RWPE2 (cell line): ENCODE measurements around the gene ANXA11.

Experiments used
- ATAC-seq: fragments of 200-7000 bp; cut with Tn5 transposase; 3 replicates; pipeline ENCODE4 v1.9.1; 2021; ENCODE audit warnings: low read depth
- DNase-seq: peaks from one replicate; pipeline ENCODE4 v3.0.0-alpha.2; 2020; ENCODE audit warnings: low spot score
- H3K27ac ChIP-seq: fragments of 450-650 bp; 2 replicates; pipeline ENCODE4 v1.5.1; 2017; ENCODE audit warnings: mild to moderate bottlenecking; ENCODE audit not compliant: poor library complexity, severe bottlenecking
- H3K27me3 ChIP-seq: fragments of 250-450 bp; sonication (Bioruptor Pico); 2 replicates; pipeline ENCODE4 v1.5.1; 2021; ENCODE audit warnings: mild to moderate bottlenecking, moderate library complexity; ENCODE audit not compliant: insufficient read depth, poor library complexity, severe bottlenecking
- H3K36me3 ChIP-seq: fragments of 250-450 bp; sonication (Bioruptor Pico); 2 replicates; pipeline ENCODE4 v1.5.1; 2020; ENCODE audit warnings: low read depth, mild to moderate bottlenecking, moderate library complexity
- H3K4me1 ChIP-seq: fragments of 250-450 bp; sonication (Bioruptor Pico); 2 replicates; pipeline ENCODE4 v1.5.1; 2021; ENCODE audit warnings: mild to moderate bottlenecking, moderate library complexity; ENCODE audit not compliant: insufficient read depth, poor library complexity, severe bottlenecking
- H3K4me3 ChIP-seq: fragments of 250-450 bp; sonication (Bioruptor Pico); 2 replicates; pipeline ENCODE4 v1.5.1; 2021; ENCODE audit warnings: mild to moderate bottlenecking, moderate library complexity; ENCODE audit not compliant: severe bottlenecking
- H3K9me3 ChIP-seq: fragments of 250-450 bp; sonication (Bioruptor Pico); 2 replicates; pipeline ENCODE4 v1.5.1; 2021; ENCODE audit warnings: mild to moderate bottlenecking, moderate library complexity; ENCODE audit not compliant: severe bottlenecking
- CTCF ChIP-seq: fragments of 450-650 bp; IDR thresholded peaks from one replicate; pipeline ENCODE4 v1.5.1; 2017; ENCODE audit warnings: mild to moderate bottlenecking, moderate library complexity; ENCODE audit not compliant: poor library complexity, severe bottlenecking

Gene ANXA11

GRCh38 chr10:80168162-80168511 lies 37.2 kb downstream of the ANXA11 start:
- Histone ChIP-seq H3K4me3 (no peak overlapping the region), H3K27ac (no peak overlapping the region), H3K27me3 (no peaks in the 10 kb centered on the region), H3K36me3 (peaks cover 37% of the 10 kb centered on the region), H3K4me1 (peaks cover 33% of the 10 kb centered on the region), H3K9me3 (no peaks in the 10 kb centered on the region)
- no peak for TF ChIP-seq CTCF
- DNase-seq (no peak), ATAC-seq (no peak)

GRCh38 chr10:80167471-80168161 lies 37.7 kb downstream of the ANXA11 start:
- Histone ChIP-seq H3K36me3 (peaks cover 39% of the 10 kb centered on the region), H3K4me1 (peaks cover 33% of the 10 kb centered on the region), H3K27ac (no peak overlapping the region), H3K4me3 (no peak overlapping the region), H3K27me3 (no peaks in the 10 kb centered on the region), H3K9me3 (no peaks in the 10 kb centered on the region)
- no peak for TF ChIP-seq CTCF
- no peak for DNase-seq
- ATAC-seq = no peak

- H3K4me3 ChIP-seq = no peak overlapping the region
- H3K4me1 ChIP-seq = peaks cover 33% of the 10 kb centered on the region
- H3K27ac ChIP-seq = peak overlapping the region; percentile 51
- DNase-seq (no peak), ATAC-seq (no peak)
- TF ChIP-seq CTCF = no peak
- H3K9me3 ChIP-seq = no peaks in the 10 kb centered on the region
- H3K27me3 ChIP-seq = no peaks in the 10 kb centered on the region
- peaks cover 47% of the 10 kb centered on the region for H3K36me3 ChIP-seq
Observed at GRCh38 chr10:80166581-80167470, 38.5 kb downstream of the ANXA11 start.

- Histone ChIP-seq H3K4me1 (peaks cover 33% of the 10 kb centered on the region), H3K27me3 (no peaks in the 10 kb centered on the region), H3K9me3 (no peaks in the 10 kb centered on the region), H3K36me3 (peaks cover 42% of the 10 kb centered on the region), H3K4me3 (no peak overlapping the region), H3K27ac (peak overlapping the region; percentile 51)
- ATAC-seq (peak; percentile 86), DNase-seq (no peak)
- peak; percentile 16 for TF ChIP-seq CTCF
Observed at GRCh38 chr10:80165173-80165572, 40.2 kb downstream of the ANXA11 start.
